Measurements from ENCODE around the gene SLC25A17.
"Not testable (repeated sequence)": the region's sequence is repeated elsewhere in the genome, so short reads cannot be mapped to it uniquely, and the experiment has no call there.

SLC25A17 gene

DNA sequence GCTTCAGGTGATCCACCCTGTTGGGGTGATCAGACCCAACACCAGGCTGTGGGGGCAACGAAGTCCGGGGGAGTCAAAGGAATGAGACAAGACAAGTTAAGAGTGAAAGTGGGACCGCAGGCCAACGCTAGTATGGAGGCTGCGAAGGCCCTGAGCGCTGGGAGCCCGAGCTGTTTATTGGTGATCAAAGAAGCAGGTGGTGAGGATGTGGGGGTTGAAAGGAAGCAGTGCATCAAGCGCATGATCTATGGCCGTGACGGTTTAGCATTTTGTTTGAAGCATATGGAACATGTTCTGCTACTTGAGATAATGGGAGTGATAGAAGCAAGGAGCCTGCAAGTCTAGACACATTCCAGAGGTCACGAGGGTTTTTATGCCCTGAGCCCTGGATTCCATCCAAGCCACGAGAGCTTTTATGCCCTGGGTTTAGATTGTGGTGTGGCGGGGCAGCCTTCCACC is 90.4 kb downstream of the SLC25A17 start:
- H3K36me3 Mint-ChIP-seq: peaks cover 0 to 2% of the 10 kb centered on the region in 2 donors
- ATAC-seq (replicated peaks): peak; percentile 26 to 45
- peak; percentile 8 for DNase-seq
- no peaks in the 10 kb centered on the region for H3K9me3 Mint-ChIP-seq
- H3K27ac Mint-ChIP-seq: peak overlapping the region; percentile 93
- peak overlapping the region; percentile 42 to 70 for H3K4me3 Mint-ChIP-seq
- no peaks in the 10 kb centered on the region for H3K27me3 Mint-ChIP-seq
- peaks cover 17 to 30% of the 10 kb centered on the region in 2 donors for H3K4me1 Mint-ChIP-seq

DNA sequence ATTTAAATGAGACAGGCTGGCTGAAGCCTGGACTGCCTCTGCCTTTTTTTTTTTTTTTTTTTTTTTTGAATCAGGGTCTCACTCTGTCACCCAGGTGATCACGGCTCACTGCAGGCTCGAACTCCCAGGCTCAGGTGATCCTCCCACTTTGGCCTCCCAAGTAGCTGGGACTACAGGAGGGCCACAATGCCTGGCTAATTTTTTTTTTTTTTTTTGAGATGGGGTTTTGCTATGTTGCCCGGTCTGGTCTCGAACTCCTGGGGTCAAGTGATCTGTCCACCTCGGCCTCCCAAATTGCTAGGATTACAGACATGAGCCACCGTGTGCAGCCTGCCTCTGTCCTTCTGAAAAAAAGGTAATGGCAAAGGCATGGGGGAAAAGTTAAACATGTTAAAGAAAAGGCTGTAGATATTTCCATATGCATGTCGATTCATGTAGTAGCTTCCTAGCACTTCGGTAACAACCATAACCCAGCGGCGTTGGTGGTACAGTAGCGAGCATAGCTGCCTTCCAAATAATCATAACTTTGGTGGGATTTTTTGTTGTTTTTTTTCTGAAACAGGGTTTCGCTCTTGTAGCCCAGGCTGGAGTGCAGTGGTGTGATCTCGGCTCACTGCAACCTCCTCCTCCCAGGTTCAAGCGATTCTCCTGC is 91.1 kb downstream of the SLC25A17 start:
- Mint-ChIP-seq H3K36me3 (peaks cover 0 to 2% of the 10 kb centered on the region in 2 donors), H3K27me3 (peaks cover 0 to 4% of the 10 kb centered on the region in 2 donors), H3K4me3 (peak overlapping the region; percentile 42 to 70), H3K9me3 (no peaks in the 10 kb centered on the region), H3K4me1 (peaks cover 17 to 30% of the 10 kb centered on the region in 2 donors), H3K27ac (peak overlapping the region; percentile 93)
- no peak for ATAC-seq (replicated peaks)
- DNase-seq: no peak

DNA sequence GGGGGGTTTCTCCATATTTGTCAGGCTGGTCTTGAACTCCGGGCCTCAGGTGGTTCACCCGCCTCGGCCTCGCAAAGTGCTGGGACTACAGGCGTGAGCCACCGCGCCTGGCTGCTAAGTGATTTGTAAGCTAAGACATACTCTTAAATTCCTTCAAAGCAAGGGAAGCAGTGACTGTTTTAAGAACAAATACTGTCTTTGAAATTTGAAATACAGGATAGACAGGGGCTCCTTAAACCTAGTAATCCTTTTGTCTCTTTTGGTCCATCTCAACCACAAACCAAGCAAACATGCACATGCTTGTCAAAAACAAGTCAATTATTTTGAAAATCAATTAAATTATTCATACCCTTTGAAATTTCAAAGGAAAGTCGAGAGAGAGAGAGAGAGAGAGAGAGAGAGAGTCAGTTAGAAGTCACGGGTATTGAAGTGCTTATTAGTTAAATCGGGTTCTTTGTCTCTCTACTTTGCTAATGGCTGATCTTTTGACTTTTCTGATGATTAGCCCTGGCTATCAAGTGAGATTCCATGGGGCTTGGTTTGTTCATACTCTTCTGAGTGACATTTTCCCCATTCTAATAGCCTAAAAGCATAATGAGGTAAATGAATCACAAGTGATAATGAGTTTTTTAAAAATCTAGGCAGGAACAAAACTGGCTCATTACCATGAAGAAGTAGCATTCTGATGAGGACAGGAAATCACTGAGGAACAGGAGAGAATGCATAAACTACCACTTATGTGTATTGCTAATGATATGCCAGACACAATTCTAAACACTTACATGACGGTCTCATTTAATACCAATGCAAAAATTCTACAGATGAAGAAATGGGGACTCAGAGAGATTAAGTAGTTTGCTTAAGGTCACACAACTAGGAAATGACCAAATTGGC is 91.8 kb downstream of the SLC25A17 start:
- Mint-ChIP-seq H3K27ac (peak overlapping the region; percentile 20), H3K27me3 (peaks cover 0 to 4% of the 10 kb centered on the region in 2 donors), H3K4me1 (peaks cover 13 to 22% of the 10 kb centered on the region in 2 donors), H3K9me3 (no peaks in the 10 kb centered on the region), H3K36me3 (peaks cover 0 to 2% of the 10 kb centered on the region in 2 donors), H3K4me3 (peak overlapping the region in 1 of 2 donors; percentile 10)
- ATAC-seq (replicated peaks) (no peak), DNase-seq (no peak)

DNA sequence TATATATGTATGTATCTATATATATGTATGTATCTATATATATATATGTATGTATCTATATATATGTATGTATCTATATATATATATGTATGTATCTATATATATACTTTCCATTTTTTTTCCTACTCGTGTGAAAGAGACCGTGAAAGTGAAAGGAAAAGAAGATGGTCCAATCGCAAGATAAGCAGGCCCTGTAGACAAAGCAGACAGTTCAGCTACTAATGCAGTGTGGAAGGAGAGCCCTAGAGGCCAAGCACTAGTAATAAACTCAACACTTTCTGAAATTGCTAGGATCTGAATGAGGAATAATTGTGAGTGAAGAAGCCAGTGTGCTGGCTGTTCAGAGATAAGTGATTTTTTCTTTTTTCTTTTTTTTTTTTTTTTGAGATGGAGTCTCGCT is 92.6 kb downstream of the SLC25A17 start:
- peak overlapping the region in 1 of 2 donors; percentile 43 for H3K4me3 Mint-ChIP-seq
- DNase-seq: no peak
- no peak overlapping the region for H3K27ac Mint-ChIP-seq
- peaks cover 0 to 2% of the 10 kb centered on the region in 2 donors for H3K36me3 Mint-ChIP-seq
- no peaks in the 10 kb centered on the region for H3K9me3 Mint-ChIP-seq
- peak; percentile 78 to 81 for ATAC-seq (replicated peaks)
- H3K27me3 Mint-ChIP-seq: peaks cover 0 to 4% of the 10 kb centered on the region in 2 donors
- peaks cover 12 to 22% of the 10 kb centered on the region in 2 donors for H3K4me1 Mint-ChIP-seq

DNA sequence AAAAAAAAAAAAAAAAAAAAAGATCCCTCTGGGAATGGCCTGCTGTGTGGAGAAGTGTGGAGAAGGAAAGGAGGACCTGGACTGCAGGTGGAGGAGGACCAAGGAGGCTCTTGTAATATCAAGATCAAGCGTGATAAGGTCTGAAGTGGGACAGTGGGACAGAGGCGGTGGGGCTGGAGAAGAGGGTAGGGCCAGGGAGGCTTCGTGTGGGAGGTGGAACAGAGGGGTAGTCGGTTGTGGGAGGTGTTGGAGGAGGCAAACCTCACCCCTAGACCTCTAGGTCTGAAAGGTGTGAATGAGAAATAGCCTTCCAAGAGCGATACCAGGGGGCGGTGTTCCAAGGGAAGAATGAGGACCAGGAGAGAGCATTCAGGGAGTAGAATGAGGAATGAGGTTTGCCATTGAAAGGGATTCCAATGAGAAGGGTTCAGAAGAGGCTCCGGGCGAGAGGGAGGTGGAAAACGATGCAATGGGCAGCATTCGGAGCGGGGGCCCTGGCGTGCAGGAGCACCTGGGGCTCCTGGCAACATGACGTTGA is 95.7 kb downstream of the SLC25A17 start:
- H3K27ac Mint-ChIP-seq: no peak overlapping the region
- H3K4me3 Mint-ChIP-seq: no peak overlapping the region

DNA sequence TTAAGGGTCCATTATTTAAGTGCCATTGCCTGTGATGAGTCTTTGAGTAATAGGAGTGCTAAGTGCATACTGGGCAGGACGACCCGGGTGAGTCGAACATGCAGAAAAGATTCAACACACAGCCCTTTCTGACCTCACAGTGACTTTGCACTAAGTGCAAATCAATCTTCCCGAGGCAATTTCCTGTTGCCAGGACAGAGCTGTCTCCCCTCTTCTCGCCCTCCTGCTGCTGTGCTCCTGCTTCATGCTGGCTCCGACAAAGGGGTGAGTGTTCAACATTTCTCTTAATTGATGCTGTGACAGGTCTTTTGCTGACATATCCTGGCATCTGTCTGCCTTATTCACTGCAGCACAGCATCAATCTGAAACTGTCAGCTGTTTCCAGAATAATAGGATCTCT is 97.9 kb downstream of the SLC25A17 start:
- Mint-ChIP-seq H3K9me3 (no peaks in the 10 kb centered on the region), H3K4me1 (peaks cover 3 to 5% of the 10 kb centered on the region in 2 donors), H3K36me3 (peaks cover 0 to 2% of the 10 kb centered on the region in 2 donors), H3K27me3 (peaks cover 0 to 4% of the 10 kb centered on the region in 2 donors), H3K4me3 (no peak overlapping the region), H3K27ac (no peak overlapping the region)
- DNase-seq (no peak), ATAC-seq (replicated peaks) (no peak)

More for the DNA sequence above, 95.7 kb downstream of the SLC25A17 start:
- ATAC-seq (replicated peaks) (no peak), DNase-seq (no peak)
- peaks cover 6 to 17% of the 10 kb centered on the region in 2 donors for H3K4me1 Mint-ChIP-seq
- H3K36me3 Mint-ChIP-seq: peaks cover 0 to 2% of the 10 kb centered on the region in 2 donors
- H3K27me3 Mint-ChIP-seq: peaks cover 0 to 4% of the 10 kb centered on the region in 2 donors
- no peaks in the 10 kb centered on the region for H3K9me3 Mint-ChIP-seq

DNA sequence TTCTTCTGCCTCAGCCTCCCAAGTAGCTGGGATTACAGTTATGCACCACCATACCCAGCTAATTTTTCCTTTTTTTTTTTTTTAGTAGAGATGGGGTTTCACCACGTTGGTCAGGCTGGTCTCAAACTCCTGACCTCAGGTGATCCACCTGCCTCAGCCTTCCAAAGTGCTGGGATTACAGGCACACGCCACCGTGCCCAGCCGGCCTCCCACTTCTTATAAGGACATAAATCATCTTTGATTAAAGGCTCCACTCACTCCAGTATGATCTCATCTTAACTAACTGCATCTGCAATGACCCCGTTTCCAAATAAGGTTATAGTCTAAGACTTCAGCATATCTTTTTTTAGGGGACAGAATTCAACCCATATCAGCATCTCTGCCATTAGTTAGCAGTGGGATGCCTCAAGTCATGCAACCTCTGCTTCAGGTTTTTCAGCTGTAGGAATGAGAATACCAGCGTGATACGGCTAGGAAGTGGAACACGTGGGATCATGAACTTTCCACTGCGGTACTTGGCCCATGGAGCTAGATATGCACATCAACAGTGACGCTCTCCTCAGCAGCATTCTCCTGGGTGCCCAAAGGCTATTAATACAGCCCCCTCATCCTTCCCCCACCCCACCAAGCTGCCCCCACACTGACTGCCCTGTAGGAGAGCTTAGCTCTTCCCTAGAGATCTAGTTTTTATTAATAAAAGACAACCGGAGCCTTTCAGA is 98.4 kb downstream of the SLC25A17 start:
- Mint-ChIP-seq H3K9me3 (no peaks in the 10 kb centered on the region), H3K27me3 (peaks cover 0 to 4% of the 10 kb centered on the region in 2 donors), H3K27ac (no peak overlapping the region), H3K36me3 (peaks cover 0 to 2% of the 10 kb centered on the region in 2 donors), H3K4me3 (no peak overlapping the region), H3K4me1 (peaks cover 3 to 5% of the 10 kb centered on the region in 2 donors)
- ATAC-seq (replicated peaks): no peak
- DNase-seq: no peak

DNA sequence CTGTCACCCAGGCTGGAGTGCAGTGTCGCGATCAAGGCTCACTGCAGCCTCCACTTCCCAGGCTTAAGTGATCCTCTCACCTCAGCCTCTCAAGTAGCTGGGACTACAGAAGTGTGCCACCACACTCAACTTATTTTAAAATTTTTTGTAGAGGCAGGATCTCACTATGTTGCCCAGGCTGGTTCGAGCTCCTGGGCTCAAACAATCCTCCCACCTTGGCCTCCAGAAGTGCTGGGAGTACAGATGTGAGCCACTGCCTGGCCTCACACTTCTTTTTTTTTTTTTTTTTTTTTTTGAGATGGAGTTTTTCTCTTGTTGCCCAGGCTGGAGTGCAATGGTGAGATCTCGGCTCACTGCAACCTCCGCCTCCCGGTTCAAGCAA is 99.0 kb downstream of the SLC25A17 start:
- not testable (repeated sequence) for H3K4me1 Mint-ChIP-seq; H3K27me3 Mint-ChIP-seq; H3K27ac Mint-ChIP-seq; H3K9me3 Mint-ChIP-seq; ATAC-seq (replicated peaks); H3K36me3 Mint-ChIP-seq; H3K4me3 Mint-ChIP-seq; DNase-seq

Data from stimulated activated naive B cell treated with anti-CD40 and anti-IgM and Interleukin-4, amounts not matched to agents 10 μg/mL and 1 μg/mL and 100 μg/mL, for 72 hours (primary cell).